T-helper 2 cell (primary cell): ENCODE results near the gene TMEM30B.

Experiments used
- DNase-seq, 5 experiments: peaks; one replicate each; pipeline versions ENCODE4 v3.0.0 to v3.0.0-alpha.2; 2012 to 2022

TMEM30B gene

DNA sequence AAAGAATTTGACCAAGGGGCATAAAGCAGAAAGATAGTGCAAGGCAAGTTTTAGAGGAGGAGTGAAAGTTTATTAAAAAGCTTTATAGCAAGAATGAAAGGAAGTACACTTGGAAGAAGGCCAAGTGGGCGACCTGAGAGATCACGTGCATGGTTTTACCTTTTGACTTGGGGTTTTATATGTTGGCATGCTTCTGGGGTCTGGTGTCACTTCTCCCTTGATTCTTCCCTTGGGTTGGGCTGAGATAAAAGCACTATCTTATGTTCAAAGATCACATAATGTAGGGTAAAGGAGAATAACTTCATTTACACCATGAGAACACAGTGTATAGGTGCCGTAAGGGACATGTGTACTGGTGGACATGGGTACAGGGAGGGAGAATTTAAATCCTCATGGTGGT is 17.7 kb upstream of the TMEM30B start:
- no peak for DNase-seq

DNA sequence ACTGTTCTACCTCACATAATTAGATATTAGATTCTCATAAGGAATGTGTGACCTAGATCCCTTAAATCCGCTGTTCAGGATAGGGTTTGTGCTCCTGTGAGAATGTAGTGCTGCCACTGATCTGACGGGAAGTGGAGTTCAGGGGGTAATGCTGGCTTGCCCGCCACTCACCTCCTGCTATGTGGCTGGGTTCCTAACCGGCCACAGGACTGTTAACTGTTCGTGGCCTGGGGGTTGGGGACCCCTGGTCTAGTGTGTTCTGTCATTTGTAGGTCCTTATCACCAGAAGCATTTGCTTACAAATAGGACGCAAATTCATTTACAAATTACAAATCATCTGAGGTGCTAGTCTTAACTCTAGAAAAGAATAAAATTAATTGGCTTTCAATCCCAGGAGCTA is 16.4 kb upstream of the TMEM30B start:
- no peak for DNase-seq

DNA sequence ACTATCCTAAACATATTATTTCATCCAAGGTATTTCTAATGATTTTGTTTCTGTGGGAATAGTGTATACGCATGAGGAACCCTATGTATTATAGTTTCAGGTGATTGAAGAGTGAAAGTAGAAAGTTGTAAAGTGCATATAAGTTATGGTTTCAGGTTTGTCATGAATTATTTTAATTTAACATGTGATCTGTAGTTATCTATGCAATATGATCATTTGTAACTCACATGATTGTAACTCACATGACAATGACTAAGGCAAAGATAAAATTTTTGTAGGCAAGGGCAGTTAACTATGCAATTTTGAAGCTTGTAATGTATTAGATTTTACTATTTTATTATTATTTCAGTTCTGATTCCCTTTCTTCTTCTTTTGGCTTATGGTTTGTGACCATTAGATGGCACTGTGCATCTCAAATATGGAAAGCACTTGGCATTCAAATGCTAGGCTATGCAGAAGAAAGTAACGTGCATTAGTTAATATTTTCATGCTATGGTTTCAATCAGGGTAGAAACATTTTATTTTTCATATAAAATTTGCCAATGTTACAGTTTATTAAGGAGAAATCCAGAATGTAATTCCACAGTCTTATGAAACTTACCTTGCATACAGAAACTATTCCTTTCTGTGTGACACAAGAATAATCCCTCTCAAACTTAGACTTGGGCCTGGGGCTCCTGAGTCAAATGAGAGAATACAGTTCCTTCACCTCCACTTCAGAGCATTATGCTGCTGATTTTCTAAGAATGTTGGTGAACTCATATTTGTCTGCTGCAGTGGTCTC is 15.8 kb upstream of the TMEM30B start:
- peak in 2 of 5 experiments; percentile 31 to 70 for DNase-seq

DNA sequence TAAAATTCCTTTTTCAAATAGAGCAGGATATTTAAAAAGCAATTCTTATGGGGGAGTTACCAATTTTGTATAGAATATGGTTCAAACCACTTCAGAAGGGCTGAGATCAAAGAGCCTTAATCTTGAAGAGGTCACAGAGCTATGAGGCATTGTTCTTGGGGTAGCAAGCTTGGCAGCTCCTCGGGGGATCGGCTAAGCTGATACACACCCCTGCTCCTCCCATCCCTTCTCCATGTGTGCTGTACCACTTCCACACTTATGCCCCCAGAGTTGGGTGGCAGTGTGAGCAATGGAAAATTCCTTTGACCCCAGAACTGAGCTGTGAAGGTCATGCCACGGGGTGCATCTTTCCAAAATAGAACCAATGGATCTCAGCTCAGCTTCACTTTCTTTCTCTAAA is 15.0 kb upstream of the TMEM30B start:
- DNase-seq, result no peak

DNA sequence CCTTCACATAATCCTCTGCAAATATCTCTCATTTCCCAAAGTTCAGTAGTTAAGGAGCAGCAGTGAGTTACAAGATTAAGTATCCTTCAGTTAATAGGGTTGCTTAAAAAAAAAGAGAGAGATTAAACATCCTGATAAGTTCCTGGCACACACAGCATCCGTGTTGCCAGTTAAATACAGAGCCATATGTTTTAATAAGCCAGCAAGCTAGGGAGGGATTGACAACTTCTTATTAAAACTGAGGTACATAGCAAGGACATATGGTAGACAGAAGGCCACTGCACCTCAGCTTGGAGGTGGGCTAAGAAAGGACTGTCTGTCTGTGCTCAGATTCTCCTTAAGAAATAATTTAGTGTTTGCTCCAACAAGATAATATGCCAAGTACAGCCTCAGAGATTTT is 9.6 kb upstream of the TMEM30B start:
- DNase-seq, result no peak

DNA sequence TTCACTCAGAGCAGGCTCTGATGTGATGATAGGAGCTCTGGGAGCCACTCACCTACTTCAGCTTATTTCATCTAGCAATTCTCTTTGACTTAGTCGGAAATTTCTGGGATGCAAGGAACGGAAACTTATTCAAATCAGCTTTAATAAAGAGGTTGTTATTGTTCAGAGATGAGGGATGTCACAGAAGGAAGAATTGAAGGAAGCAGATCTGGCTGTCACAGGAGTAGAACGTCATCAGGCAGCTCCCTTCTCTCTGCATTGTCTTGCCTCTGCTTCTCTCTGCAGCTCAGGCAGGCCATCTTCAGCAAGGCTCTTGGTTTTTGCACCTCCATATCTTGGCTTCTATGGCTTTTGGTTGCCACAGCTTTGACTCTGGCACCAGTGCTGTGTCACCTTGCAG is 7.6 kb upstream of the TMEM30B start:
- no peak for DNase-seq

DNA sequence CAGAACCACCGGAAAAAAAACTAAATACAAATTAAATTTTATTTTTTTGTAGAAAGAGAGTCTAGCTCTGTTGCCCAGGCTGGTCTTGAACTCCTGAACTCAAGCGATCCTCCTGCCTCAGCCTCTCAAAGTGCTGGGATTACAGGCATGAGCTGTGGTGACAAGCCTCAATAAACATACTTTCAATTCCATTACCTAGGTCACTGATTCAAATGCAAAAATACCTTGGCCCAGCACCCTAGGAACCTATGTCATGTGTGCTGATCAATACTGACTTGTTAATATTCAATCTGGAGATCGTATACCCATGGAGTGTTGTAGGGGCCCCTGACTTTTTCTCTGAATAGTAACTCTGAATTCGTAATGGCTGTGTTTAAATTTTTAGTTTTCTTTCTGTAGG is 7.1 kb upstream of the TMEM30B start:
- no peak for DNase-seq

DNA sequence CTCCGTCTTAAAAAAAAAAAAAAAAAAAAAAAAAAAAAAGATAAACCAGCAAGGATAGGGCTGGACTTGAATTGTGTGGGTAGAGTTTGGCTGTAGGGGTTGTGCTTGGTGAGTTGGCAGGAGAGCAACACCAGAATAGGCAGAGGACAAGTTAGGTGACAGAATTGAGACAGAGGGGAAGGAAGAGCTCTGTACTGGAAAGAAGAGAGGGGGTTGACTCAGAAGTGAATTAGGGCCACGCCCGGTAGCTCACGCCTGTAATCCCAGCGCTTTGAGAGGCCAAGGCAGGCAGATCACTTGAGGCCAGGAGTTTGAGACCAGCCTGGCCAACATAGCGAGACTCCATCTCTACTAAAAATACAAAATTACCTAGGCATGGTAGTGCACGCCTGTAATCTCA is 6.1 kb upstream of the TMEM30B start:
- DNase-seq, result no peak

DNA sequence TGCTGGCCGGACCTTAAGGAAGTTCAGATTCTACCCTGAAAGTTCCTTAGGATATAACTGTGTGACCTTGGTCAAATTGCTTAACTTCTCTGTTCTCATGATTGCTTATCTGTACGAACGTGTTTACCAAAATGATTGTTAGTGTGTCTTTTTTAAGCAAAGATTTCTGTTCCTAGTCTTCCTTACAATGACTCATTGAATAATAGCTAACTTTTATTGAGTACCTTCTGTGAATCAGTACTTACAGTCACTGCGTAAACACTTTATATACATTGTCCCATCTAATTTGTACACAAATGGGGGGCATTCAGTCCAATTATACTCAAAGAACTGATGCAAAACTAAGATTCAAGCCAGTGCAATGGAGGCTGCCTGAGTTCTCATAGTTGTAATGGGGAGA is 4.2 kb upstream of the TMEM30B start:
- DNase-seq, result no peak

DNA sequence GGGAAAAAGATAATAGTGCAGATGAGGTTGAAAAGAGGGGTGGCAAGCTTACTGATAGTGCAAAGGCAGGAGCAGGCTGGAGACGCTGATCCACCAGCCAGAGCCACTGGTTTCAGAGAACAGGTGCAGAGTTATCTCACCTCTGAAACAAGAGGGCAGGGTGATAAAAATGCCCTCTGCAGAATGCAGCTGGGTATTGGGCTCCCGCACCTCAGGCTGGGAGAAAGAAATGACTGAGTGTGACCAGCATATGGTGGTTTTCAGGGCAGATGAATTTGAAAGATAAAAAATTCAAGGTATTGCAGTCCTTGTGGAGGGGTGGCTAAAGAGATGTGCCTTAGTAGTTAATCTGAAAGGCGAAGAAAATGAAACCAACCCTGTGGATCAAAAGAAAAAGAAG is 2.9 kb upstream of the TMEM30B start:
- DNase-seq, result peak in 1 of 5 experiments; percentile 70

DNA sequence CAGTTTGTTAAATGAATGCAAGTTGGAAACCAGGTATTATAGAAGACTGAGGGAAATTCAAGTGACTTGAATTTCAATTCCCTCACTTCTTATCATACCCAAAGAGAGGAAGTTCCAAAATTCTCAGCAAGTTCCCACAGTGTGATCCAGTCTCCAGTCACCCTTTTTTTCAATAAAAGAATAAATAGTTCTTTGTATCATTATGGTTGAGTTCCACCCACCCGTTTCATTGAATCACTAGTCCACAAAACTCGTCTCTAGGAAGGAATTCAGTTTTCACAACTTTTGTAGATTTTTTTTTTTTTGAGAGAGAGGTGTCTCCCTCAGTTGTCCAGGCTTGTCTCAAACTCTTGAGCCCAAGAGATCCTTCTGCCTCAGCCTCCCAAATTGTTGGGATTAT is 1.6 kb upstream of the TMEM30B start:
- DNase-seq, result no peak

DNA sequence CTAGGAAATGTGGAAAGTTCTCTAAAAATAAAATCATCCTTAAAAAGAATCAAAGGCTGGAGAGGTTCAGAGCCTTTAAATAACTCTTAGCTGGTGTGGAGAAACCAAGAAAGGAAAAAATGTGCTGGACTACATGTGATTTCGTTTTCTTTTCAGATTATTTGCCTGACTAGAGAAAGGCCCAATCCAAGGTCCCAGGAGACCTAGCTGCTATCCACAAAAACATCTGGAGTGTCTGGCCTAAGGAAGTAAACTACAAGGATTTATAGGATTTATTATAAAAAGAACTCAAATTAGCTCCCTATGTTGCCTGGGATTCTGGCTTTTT is 774 bp upstream of the TMEM30B start:
- DNase-seq, result no peak

DNA sequence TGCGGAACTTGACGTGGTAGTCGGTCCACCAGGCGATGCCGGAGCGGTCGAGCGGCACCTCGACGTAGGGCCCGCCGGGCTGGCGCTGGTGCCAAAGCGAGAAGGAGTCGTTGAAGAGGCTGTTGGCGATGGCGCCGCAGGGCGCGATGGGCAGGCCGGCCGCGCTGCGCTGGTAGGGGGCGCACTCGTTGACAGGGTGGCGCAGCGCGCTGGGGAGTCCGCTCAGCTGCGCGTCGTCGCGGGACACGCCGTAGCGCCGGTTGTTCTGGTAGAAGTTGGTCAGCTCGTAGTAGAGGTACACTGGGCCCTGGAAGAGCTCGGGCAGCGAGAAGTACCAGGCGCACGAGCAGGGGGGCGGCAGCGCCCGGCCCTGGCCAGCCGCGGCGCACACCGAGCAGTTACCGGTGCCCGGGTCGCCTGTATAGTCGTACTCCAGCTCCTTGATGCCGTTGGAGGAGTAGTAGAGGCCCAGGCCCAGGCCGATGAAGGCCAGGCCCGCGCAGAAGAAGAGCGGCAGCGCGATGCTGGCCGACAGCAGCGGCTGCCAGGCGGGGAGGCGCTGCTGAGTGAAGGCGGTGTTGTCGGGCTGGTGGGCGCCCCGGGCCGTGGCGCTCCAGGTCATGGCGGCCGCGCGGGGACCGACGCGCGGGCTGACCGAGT is 482 bp downstream of the TMEM30B start:
- DNase-seq, result peak; percentile 55 to 87 (median 66)

DNA sequence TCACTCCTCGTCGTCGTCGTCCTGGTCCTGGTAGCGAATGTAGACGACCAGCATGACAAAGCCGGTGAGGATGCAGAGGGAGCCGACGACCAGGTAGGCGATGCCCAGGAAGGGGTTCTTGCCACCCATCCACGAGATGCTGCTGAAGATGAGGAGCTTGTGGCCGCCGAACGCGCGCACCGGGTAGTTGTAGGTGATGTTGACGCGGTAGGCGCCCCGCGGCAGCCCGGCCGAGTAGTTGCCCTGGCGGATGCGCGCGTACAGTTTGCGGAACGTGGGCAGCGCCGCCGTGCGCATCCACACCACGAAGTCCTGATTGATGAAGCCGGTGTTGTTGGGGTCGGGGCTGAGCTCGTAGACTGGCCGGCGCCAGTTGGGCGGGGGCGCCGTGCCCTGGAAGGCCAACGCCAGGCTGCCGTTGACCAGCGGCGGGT is 1.0 kb downstream of the TMEM30B start:
- DNase-seq, result peak in 4 of 5 experiments; percentile 11 to 69 (median 26)

DNA sequence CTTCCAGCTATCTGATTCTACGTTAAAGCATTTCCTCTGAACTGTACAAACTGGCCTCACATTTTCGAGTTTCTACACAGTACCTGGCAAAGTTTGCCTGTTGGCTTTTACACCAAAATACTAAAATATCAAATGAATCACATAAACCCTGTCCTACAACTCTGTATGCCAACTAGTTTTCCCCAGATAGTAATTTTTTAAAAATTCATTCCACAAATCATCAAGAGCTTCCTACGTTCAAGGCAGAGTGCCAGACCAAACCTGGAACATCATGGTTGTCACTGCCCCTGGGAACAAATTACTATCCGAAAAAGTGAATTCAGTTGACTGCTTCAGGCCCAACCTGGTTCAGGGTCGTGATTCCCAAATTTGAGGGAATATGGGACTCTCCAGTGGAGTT is 2.1 kb downstream of the TMEM30B start:
- no peak for DNase-seq

DNA sequence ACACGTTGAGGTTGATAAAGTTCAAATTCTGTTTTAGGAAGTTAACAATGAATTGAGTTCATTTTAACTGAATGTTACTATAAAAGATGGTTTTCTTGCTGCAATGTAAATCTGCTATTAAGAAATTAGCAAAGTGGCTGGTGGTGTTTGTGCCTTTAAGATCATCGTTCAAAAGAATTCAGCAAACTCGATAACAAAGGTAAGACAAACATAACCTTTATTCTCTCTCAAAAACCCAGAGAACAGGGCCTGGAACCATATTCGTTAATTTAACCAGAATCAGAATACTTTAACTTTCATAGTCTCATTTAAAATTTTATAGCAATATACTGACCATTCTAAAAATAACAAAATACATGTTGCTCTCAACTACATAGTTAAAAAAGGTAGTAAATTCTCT is 3.4 kb downstream of the TMEM30B start:
- DNase-seq, result no peak

DNA sequence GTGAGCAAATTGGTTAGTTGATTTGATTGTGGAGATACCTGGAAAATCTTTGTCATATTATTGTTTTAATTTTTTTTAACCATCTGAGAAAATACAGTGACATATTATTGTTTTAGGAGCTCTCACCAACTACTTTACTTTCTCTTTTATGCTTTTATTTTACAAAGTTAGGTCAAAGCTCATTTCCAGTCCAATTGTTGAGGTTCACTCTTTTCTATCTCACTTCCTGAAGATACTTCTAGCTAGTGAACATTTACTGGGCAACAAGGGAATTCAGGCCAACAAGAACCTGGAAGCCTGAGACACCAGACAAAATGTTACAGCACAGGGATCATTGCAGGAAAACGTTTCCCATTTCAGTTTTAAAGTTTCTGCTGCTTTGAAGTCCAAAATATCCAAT is 3.9 kb downstream of the TMEM30B start:
- no peak for DNase-seq

DNA sequence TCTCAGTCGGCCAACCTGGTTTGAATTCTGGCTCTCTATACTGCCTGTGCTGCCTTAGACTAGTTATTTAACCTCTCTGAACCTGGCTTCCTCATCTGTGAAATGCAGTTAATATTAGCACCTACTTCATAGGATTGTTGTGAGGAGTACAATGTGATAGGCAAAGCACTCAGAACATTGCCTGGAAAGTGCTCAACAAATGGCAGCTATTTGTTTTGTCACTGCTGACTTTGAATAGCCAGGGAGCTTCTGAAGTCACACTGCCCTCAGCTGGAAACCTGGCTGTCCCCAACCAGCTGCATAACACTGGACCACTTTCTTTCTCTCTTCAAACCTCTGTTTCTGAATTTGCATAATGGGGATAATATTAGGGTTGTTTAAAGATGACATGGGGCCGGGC is 9.6 kb downstream of the TMEM30B start:
- no peak for DNase-seq

DNA sequence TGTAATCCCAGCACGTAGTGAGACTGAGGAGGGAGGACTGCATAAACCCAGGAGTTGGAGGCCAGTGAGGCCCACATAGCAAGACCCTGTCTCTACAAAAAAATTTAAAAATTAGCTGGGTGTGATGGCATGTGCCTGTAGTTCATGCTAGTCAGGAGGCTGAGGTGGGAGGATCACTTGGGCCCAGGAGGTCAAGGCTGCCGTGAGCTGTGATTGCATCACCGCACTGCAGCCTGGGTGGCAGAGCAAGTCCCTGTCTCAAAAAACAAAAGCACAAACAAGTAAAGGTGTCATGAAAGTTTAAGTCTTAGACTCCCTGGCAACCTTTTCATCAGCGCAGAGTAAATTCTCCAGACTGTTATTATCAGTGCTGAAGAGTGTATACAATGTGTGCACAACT is 10.4 kb downstream of the TMEM30B start:
- DNase-seq, result no peak

DNA sequence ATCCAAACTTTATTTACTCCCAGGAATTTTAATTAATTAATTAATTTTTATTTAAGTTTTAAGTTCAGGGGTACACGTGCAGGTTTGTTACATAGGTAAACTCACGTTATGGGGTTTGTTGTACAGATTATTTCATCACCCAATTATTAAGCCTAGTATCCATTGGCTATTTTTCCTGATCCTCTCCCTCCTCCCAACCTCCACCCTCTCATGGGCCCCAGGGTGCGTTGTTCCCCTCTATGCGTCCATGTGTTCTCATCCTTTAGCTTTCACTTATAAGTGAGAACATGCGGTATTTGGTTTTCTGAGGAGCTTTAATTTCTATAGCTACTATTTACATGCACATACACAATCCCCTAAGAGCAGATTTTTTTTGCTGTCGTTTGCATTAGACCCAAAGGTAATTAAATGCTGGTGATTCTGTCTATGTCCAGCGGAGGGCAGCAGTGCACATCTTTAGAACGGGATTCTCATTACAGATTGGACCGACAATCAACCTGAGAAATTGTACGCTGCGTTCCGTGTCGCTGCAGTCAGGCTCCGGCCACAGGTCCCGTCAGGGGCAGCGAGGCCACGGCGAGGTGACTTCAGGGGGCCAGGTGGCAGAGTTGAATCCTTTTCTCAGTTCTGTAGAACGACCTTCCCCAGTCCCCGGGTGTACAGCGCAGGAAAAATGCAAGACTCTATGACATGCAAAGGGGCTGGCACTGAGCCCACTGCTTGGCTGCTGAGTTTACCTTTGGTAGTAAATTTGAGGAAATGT is 11.6 kb downstream of the TMEM30B start:
- DNase-seq, result peak; percentile 19 to 77 (median 56)

DNA sequence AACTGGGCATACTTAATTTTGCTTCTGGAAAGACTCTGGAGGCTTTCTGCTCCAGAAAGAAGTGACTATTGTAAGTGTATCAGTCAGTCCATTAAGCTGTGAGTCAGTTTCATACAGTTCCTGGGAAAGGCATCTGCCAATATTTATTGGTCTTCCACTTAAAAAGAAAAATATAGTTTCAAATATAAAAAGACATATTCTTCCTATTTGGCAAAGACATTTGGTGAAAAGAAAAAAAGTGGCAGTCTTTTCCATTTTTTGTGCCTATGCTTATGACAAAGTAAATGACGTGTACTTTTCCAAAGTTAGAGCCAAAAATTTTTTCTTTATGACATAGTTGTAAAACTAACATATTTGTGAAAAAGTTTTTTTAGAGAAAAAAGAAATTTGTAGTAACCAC is 12.3 kb downstream of the TMEM30B start:
- DNase-seq, result no peak

DNA sequence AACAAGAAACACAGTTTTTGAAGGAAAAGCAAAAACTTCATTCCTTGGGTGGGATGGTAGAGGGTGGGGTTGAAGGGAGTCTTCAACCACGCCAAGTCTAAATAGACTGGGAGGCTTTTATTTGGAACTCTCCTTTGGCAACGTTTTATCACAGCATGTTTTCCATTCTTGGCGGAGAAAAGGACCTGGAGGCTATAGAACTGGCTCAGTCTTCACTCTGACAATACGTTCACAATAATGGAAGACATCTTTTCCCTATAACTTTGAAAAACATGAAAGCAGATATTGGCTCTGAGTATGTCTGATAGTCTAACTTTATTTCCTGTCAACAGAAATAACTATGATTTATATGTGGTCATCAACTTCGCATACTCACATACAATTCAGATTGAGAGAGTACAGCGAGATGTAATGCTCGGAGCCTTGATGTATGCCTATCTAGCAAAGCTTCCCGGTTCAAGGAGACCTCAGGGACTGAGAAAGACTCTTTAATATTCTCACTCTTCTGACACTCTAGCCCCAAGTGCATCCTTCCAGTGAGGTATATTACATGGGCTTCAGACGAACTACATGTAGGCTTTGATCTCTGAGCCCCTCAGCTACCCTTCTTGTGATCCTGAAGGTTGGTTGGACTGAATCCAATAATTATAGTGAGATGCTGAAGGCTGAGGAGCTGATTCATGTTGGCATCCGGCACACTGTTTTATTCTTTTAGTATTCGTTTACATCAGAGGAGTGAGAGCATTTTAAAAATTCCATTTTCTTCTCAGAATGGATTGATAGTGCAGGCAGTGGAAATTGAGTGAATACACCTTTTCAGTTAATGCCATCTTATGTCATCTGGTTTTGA is 14.0 kb downstream of the TMEM30B start:
- DNase-seq, result no peak

DNA sequence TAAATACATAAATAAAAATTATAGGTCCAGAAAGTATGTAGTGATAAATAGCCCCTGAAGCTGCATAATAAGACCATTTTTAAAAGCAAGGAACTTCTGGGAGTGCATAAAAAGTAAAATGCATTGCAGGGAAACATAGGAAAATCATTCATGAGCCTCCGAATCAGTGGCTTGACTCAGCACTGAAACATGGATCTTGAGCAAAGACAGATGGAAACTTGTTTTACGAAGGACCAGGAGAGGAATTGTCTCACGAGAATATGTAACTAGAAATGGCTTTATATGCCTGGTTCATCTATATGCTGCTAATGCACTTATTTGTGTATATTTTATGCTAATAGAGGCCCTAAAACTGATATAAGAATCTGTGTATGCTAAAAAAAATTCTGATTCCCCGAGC is 14.7 kb downstream of the TMEM30B start:
- no peak for DNase-seq
